Mesenchymal stem cell (in vitro differentiated cells and primary cell): ENCODE measurements around the gene CEND1.
A peak's percentile ranks its signal among the peaks of the same experiment; 100 is the strongest.

Experiments used
- DNase-seq: peaks from one replicate; pipeline ENCODE4 v3.0.0-alpha.2; 2013
- H2AFZ ChIP-seq: one replicate; pipeline ENCODE4 v1.6.1; 2013; ENCODE audit warnings: low read depth, mild to moderate bottlenecking, control low read depth, inconsistent platforms, low read length, moderate library complexity
- H2AK5ac ChIP-seq: 2 replicates; pipeline ENCODE4 v1.6.1; 2013; ENCODE audit warnings: low read length, moderate library complexity, mild to moderate bottlenecking, inconsistent platforms; ENCODE audit not compliant: severe bottlenecking
- H2BK120ac ChIP-seq: one replicate; pipeline ENCODE4 v1.6.1; 2013; ENCODE audit warnings: low read depth, mild to moderate bottlenecking, inconsistent platforms, low read length, moderate library complexity
- H2BK12ac ChIP-seq, 2 experiments: one replicate each; pipeline ENCODE4 v1.6.1; 2013; ENCODE audit warnings: inconsistent platforms in 2 of 2, low read length in 2 of 2, mild to moderate bottlenecking in 2 of 2, moderate library complexity in 2 of 2, control low read depth in 1 of 2
- H2BK15ac ChIP-seq: one replicate; pipeline ENCODE4 v1.6.1; 2013; ENCODE audit warnings: mild to moderate bottlenecking, low read depth, inconsistent platforms; ENCODE audit not compliant: poor library complexity, severe bottlenecking
- H2BK5ac ChIP-seq: 2 replicates; pipeline ENCODE4 v1.6.1; 2013; ENCODE audit warnings: low read depth, mild to moderate bottlenecking, low read length, control low read depth, inconsistent platforms; ENCODE audit not compliant: poor library complexity, severe bottlenecking
- H3K14ac ChIP-seq, 2 experiments: one replicate each; pipeline ENCODE4 v1.6.1; 2013; ENCODE audit warnings: inconsistent platforms in 2 of 2, low read length in 2 of 2, control low read depth in 1 of 2, mild to moderate bottlenecking in 1 of 2, moderate library complexity in 1 of 2
- H3K18ac ChIP-seq, 2 experiments: one replicate each; pipeline ENCODE4 v1.6.1; 2013; ENCODE audit warnings: inconsistent platforms in 2 of 2, low read length in 2 of 2, control low read depth in 1 of 2, low read depth in 1 of 2, mild to moderate bottlenecking in 1 of 2
- H3K23ac ChIP-seq, 2 experiments: one replicate each; pipeline ENCODE4 v1.6.1; 2013; ENCODE audit warnings: inconsistent platforms in 2 of 2, low read length in 2 of 2, mild to moderate bottlenecking in 2 of 2, moderate library complexity in 2 of 2, control low read depth in 1 of 2
- H3K27ac ChIP-seq: 2 replicates; pipeline ENCODE4 v1.5.1; 2013; ENCODE audit warnings: mild to moderate bottlenecking, moderate library complexity, low read length, control low read depth, inconsistent platforms; ENCODE audit not compliant: poor library complexity, severe bottlenecking
- H3K27me3 ChIP-seq, 2 experiments: 2 replicates each; pipeline versions ENCODE4 v1.6.1 to v1.7.0; 2013; ENCODE audit warnings: low read length in 2 of 2, mild to moderate bottlenecking in 2 of 2, moderate library complexity in 2 of 2, control low read depth in 1 of 2, inconsistent platforms in 1 of 2; ENCODE audit not compliant: control insufficient read depth in 1 of 2, insufficient read depth in 1 of 2
- H3K36me3 ChIP-seq, 2 experiments: 2 replicates each; pipeline versions ENCODE4 v1.6.1 to v1.7.0; 2013; ENCODE audit warnings: low read length in 2 of 2, control low read depth in 1 of 2, inconsistent platforms in 1 of 2, low read depth in 1 of 2, mild to moderate bottlenecking in 1 of 2; ENCODE audit not compliant: insufficient read depth in 2 of 2, control insufficient read depth in 1 of 2
- H3K4ac ChIP-seq, 2 experiments: one replicate each; pipeline ENCODE4 v1.6.1; 2013; ENCODE audit warnings: inconsistent platforms in 2 of 2, low read length in 2 of 2, mild to moderate bottlenecking in 2 of 2, moderate library complexity in 2 of 2, control low read depth in 1 of 2, low read depth in 1 of 2
- H3K4me1 ChIP-seq: 2 replicates; pipeline ENCODE4 v1.6.1; 2013; ENCODE audit warnings: low read depth, low read length, control low read depth; ENCODE audit not compliant: control insufficient read depth, insufficient read depth
- H3K4me2 ChIP-seq: 2 replicates; pipeline ENCODE4 v1.6.1; 2013; ENCODE audit warnings: low read length, mild to moderate bottlenecking, inconsistent platforms; ENCODE audit not compliant: poor library complexity, severe bottlenecking
- H3K4me3 ChIP-seq, 2 experiments: 2 replicates each; pipeline versions ENCODE4 v1.5.1 to v1.7.0; 2013; ENCODE audit warnings: low read length in 2 of 2, mild to moderate bottlenecking in 2 of 2, control low read depth in 1 of 2, low read depth in 1 of 2; ENCODE audit not compliant: insufficient read depth in 1 of 2
- H3K79me1 ChIP-seq: replicated peaks from 2 replicates; pipeline ENCODE4 v1.6.1; 2013; ENCODE audit warnings: mild to moderate bottlenecking, control low read depth, low read length, inconsistent platforms; ENCODE audit not compliant: poor library complexity, severe bottlenecking
- H3K9ac ChIP-seq: 2 replicates; pipeline ENCODE4 v1.7.0; 2013; ENCODE audit warnings: mild to moderate bottlenecking, low read length, moderate library complexity
- H3K9me3 ChIP-seq: 2 replicates; pipeline ENCODE4 v1.7.0; 2013; ENCODE audit warnings: mild to moderate bottlenecking, low read length; ENCODE audit not compliant: control insufficient read depth
- H4K8ac ChIP-seq: one replicate; pipeline ENCODE4 v1.6.1; 2013; ENCODE audit warnings: inconsistent platforms, mild to moderate bottlenecking, low read length, moderate library complexity
- H4K91ac ChIP-seq: one replicate; pipeline ENCODE4 v1.6.1; 2013; ENCODE audit warnings: mild to moderate bottlenecking, low read length, inconsistent platforms
- WGBS: methylation state at CpG from one replicate; pipeline ENCODE4 v1.1.7; 2013; ENCODE audit warnings: mixed read lengths; 5-methylcytosine and 5-hydroxymethylcytosine counted together

CEND1 gene

DNA sequence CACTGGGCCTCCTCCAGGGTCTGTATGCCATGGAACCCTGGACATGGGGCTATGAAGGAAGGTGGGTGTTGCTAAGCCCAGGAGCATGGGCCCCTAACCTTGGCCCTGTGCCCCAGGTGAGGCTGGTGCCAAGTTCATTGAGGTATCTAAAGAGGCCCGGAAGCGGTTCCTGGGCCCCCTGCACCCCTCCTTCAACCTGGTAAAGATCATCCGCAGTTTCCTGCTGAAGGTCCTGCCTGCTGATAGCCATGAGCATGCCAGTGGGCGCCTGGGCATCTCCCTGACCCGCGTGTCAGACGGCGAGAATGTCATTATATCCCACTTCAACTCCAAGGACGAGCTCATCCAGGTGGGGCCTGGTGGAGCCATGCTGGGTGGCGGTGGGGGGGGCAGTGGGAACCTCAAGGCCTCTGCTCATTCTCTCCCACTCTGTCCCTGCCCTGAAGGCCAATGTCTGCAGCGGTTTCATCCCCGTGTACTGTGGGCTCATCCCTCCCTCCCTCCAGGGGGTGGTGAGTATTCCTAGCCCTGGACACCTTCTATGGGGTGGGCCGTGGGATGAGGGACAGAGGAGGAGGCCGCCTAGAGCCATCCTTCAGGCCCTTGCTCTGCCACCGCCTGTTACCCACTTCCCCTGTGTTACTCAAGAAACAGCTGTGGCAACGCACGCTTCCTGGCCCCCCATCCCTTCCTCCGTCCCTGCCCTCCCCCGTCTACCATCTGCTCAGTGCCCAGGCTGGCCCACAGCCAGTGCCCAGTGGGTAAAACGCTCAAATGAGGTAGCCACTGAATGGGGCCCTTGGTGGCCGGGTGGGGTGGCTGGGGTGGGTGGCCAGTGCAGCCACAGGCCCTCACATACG is 31.9 kb upstream of the CEND1 start:
- no peak overlapping the region for H2BK15ac ChIP-seq
- peaks cover 20% of the 10 kb centered on the region for H3K79me1 ChIP-seq
- H2BK5ac ChIP-seq = no peak overlapping the region
- no peak overlapping the region for H2AFZ ChIP-seq
- H4K8ac ChIP-seq = no peak overlapping the region
- H3K4me2 ChIP-seq = no peak overlapping the region
- H4K91ac ChIP-seq = no peak overlapping the region
- H3K27ac ChIP-seq = no peak overlapping the region
- H3K4me3 ChIP-seq = peak overlapping the region in 1 of 2 experiments; percentile 93
- H2BK120ac ChIP-seq = no peak overlapping the region
- H3K27me3 ChIP-seq = peaks cover 0 to 2% of the 10 kb centered on the region in 2 experiments
- no peak overlapping the region for H2AK5ac ChIP-seq
- DNase-seq = no peak
- H3K23ac ChIP-seq = no peak overlapping the region
- no peak overlapping the region for H3K14ac ChIP-seq
- no peak overlapping the region for H2BK12ac ChIP-seq
- H3K4ac ChIP-seq = no peak overlapping the region
- peaks cover 25 to 48% of the 10 kb centered on the region in 2 experiments for H3K36me3 ChIP-seq
- no peaks in the 10 kb centered on the region for H3K9me3 ChIP-seq
- peak overlapping the region; percentile 97 for H3K9ac ChIP-seq
- H3K18ac ChIP-seq = no peak overlapping the region
- peaks cover 46% of the 10 kb centered on the region for H3K4me1 ChIP-seq
- 93% methylated on average over 15 of the region's 22 CpGs for WGBS

DNA sequence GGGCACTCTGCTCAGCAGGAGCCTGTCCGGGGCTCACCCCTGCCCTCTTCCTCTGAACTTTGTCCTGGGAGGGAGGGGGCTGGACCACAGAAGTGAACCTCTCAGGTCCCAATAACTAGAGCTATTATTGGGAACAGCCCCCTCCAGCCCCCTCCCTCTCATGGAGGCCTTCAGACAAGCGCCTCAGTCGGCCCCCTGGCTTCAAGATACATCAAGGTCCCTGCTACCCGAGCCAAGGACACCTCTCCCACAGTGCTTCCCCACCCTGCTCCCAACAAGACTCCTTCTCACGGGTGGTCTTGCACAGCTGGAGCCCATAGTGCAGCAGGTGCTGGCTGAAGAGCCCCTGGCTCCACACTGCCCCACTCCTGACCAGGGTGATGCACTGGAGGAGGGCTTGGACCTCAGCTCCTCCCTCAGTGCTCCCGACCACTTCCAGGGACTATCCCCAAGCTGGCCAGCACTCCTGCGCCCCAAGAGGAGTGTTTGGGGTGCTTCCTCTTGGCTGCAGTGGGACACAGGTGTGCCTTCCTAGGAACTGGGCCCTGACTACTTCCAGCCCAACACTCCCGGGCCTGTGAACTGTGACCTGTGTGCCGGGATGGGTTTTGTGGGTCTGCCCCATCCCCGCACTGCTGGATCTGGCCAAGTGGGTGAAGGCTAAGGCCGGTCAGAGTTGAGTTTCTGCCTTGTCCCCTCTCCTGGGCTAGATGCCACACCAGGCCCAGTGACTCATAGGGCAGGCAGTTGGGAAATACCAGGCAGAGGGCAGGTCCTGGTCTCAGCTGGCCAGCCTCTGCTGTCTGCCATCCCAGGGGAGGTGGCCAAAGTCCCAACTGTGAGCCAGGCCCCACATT is 31.0 kb upstream of the CEND1 start:
- Histone ChIP-seq H3K79me1 (peaks cover 20% of the 10 kb centered on the region), H4K91ac (no peak overlapping the region), H2BK12ac (no peak overlapping the region), H2BK120ac (no peak overlapping the region), H3K4me2 (peak overlapping the region; percentile 55), H2BK15ac (no peak overlapping the region), H3K14ac (no peak overlapping the region), H3K4me3 (peak overlapping the region; percentile 93), H3K27me3 (no peaks in the 10 kb centered on the region), H3K4ac (no peak overlapping the region), H3K4me1 (peaks cover 41% of the 10 kb centered on the region), H3K18ac (no peak overlapping the region), H3K9ac (peak overlapping the region; percentile 97), H3K27ac (no peak overlapping the region), H2BK5ac (no peak overlapping the region), H4K8ac (no peak overlapping the region), H3K36me3 (peaks cover 25 to 52% of the 10 kb centered on the region in 2 experiments), H3K23ac (no peak overlapping the region), H2AFZ (no peak overlapping the region), H3K9me3 (no peaks in the 10 kb centered on the region), H2AK5ac (no peak overlapping the region)
- WGBS = 88% methylated on average over 11 of the region's 11 CpGs
- peak; percentile 71 for DNase-seq

DNA sequence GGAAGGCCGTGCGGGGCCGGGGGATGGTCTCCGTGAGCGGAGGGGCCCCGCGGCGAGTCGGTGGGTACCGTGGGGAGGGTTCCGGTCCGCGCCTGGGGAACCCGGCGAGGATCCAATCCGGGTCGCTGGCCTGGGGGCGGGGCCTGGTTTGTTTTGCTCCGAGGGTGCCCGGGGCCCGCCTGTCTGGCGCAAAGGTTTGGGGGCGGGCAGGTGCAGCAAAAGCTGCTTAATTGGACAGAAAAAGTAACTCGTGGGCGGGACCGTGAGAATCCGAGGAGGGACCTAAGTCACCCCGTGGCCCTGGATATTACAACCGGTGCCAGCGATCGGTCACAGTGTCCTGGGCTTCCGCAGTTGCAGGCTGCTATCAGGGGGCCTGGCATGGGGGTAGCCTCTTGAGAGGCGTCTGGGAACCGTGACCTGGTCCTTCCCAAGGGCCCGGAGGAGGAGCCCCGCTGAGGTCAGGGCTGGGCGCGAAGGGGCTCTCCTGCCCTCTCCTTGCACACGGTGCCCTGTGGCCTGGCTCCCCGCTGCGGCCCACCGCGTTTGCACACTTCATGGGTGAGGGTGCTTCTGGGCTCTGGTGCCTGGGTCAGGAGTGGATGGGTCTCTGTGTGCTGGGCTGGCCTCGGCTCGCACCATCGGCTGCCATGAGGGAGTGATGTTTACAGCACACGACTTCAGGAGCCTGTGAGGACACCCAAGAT is 30.2 kb upstream of the CEND1 start:
- Histone ChIP-seq H3K9me3 (no peaks in the 10 kb centered on the region), H3K27ac (no peak overlapping the region), H3K9ac (peak overlapping the region; percentile 97), H2BK5ac (no peak overlapping the region), H2BK120ac (peak overlapping the region; percentile 71), H3K4ac (no peak overlapping the region), H3K14ac (peak overlapping the region in 1 of 2 experiments; percentile 63), H3K36me3 (peaks cover 19 to 51% of the 10 kb centered on the region in 2 experiments), H3K18ac (peak overlapping the region in 1 of 2 experiments; percentile 86), H2BK12ac (no peak overlapping the region), H3K4me1 (peaks cover 37% of the 10 kb centered on the region), H2BK15ac (no peak overlapping the region), H3K23ac (no peak overlapping the region), H2AFZ (no peak overlapping the region), H3K79me1 (peaks cover 20% of the 10 kb centered on the region), H4K91ac (no peak overlapping the region), H2AK5ac (no peak overlapping the region), H4K8ac (peak overlapping the region; percentile 53), H3K4me2 (peak overlapping the region; percentile 55), H3K4me3 (peak overlapping the region; percentile 93), H3K27me3 (no peaks in the 10 kb centered on the region)
- WGBS = 12% methylated on average over 46 of the region's 47 CpGs
- DNase-seq = peak; percentile 80
